Globus pallidus (tissue), 1 donor: ENCODE data around the gene ARHGEF16.
A peak's percentile ranks its signal among the peaks of the same experiment; 100 is the strongest.

ENCODE experiments used
- DNase-seq: peaks from one replicate; pipeline ENCODE4 v3.0.0-alpha.2; 2015; ENCODE audit warnings: low spot score

The ARHGEF16 gene

GRCh38 chr1:3456964-3457909 is 2.8 kb downstream of the ARHGEF16 start:
- DNase-seq = no peak

- peak; percentile 64 for DNase-seq
These were observed 3.7 kb downstream of the ARHGEF16 start for GRCh38 chr1:3457910-3458883.

- no peak for DNase-seq
These were observed 4.8 kb downstream of the ARHGEF16 start for GRCh38 chr1:3459051-3459908.

- DNase-seq = no peak
These were observed 5.6 kb downstream of the ARHGEF16 start for GRCh38 chr1:3459940-3460671.

- no peak for DNase-seq
These were observed 6.2 kb downstream of the ARHGEF16 start for GRCh38 chr1:3460672-3461131.

- no peak for DNase-seq
These were observed 6.9 kb downstream of the ARHGEF16 start for GRCh38 chr1:3461238-3461933.

GRCh38 chr1:3461934-3462275 is 7.4 kb downstream of the ARHGEF16 start:
- no peak for DNase-seq

- DNase-seq = no peak
These were observed 8.0 kb downstream of the ARHGEF16 start for GRCh38 chr1:3462356-3463012.

GRCh38 chr1:3463013-3463385 is 8.5 kb downstream of the ARHGEF16 start:
- DNase-seq = no peak

GRCh38 chr1:3463408-3463863 is 9.0 kb downstream of the ARHGEF16 start:
- no peak for DNase-seq

- no peak for DNase-seq
These were observed 9.6 kb downstream of the ARHGEF16 start for GRCh38 chr1:3463891-3464648.

- DNase-seq = no peak
These were observed 10.2 kb downstream of the ARHGEF16 start for GRCh38 chr1:3464649-3465025.

- no peak for DNase-seq
These were observed 10.8 kb downstream of the ARHGEF16 start for GRCh38 chr1:3465091-3465934.

- DNase-seq = no peak
These were observed 11.5 kb downstream of the ARHGEF16 start for GRCh38 chr1:3465935-3466321.

- no peak for DNase-seq
These were observed 12.1 kb downstream of the ARHGEF16 start for GRCh38 chr1:3466366-3467075.

- no peak for DNase-seq
These were observed 12.9 kb downstream of the ARHGEF16 start for GRCh38 chr1:3467096-3468036.
